ENCODE data around the gene FAIM2. TPM values are rescaled to one million over a fixed set of nuclear protein-coding genes. Genes with fewer than 3 reads are reported as not detected.
A peak's percentile ranks its signal among the peaks of the same experiment; 100 is the strongest.

FAIM2 gene
- total and polyA plus RNA-seq, 11 donors: 0.33 to 15.0 (median 5.0) TPM

- TF ChIP-seq, protein P1, sequence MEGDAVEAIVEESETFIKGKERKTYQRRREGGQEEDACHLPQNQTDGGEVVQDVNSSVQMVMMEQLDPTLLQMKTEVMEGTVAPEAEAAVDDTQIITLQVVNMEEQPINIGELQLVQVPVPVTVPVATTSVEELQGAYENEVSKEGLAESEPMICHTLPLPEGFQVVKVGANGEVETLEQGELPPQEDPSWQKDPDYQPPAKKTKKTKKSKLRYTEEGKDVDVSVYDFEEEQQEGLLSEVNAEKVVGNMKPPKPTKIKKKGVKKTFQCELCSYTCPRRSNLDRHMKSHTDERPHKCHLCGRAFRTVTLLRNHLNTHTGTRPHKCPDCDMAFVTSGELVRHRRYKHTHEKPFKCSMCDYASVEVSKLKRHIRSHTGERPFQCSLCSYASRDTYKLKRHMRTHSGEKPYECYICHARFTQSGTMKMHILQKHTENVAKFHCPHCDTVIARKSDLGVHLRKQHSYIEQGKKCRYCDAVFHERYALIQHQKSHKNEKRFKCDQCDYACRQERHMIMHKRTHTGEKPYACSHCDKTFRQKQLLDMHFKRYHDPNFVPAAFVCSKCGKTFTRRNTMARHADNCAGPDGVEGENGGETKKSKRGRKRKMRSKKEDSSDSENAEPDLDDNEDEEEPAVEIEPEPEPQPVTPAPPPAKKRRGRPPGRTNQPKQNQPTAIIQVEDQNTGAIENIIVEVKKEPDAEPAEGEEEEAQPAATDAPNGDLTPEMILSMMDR (IDR thresholded peaks at IDR 0.05): no peak
- TF ChIP-seq POLR2A (IDR thresholded peaks at IDR 0.05): no peak
- Histone ChIP-seq H3K4me3 (no peak overlapping the region), H3K9me3 (no peaks in the 10 kb centered on the region), H3K4me1 (no peaks in the 10 kb centered on the region), H3K27ac (no peak overlapping the region), H3K27me3 (peaks cover 0 to 14% (median 0%) of the 10 kb centered on the region in 9 donors), H3K36me3 (no peaks in the 10 kb centered on the region)
- DNase-seq (peak in 1 of 5 donors; percentile 5), ATAC-seq (no peak)
- 86 to 96% (median 89%) methylated on average over 8 to 10 of the region's 10 CpGs for WGBS, 4 donors
- intact Hi-C loops (cut with DNase I): no loop called here
These were observed 14.2 kb downstream of the FAIM2 start for GRCh38 chr12:49889361-49890095.

GRCh38 chr12:49888461-49889151, 15.1 kb downstream of the FAIM2 start:
- 95 to 97% (median 96%) methylated on average over 12 to 13 of the region's 13 CpGs for WGBS, 4 donors
- ATAC-seq: no peak
- Histone ChIP-seq H3K4me1 (no peaks in the 10 kb centered on the region), H3K4me3 (no peak overlapping the region), H3K9me3 (no peaks in the 10 kb centered on the region), H3K27ac (no peak overlapping the region), H3K36me3 (no peaks in the 10 kb centered on the region), H3K27me3 (peaks cover 0 to 18% (median 0%) of the 10 kb centered on the region in 9 donors)
- TF ChIP-seq, protein P1 (IDR thresholded peaks at IDR 0.05): no peak
- TF ChIP-seq POLR2A (IDR thresholded peaks at IDR 0.05): no peak
- intact Hi-C loops (cut with DNase I): no loop called here
- peak in 2 of 5 donors; percentile 5 to 43 for DNase-seq

DNA sequence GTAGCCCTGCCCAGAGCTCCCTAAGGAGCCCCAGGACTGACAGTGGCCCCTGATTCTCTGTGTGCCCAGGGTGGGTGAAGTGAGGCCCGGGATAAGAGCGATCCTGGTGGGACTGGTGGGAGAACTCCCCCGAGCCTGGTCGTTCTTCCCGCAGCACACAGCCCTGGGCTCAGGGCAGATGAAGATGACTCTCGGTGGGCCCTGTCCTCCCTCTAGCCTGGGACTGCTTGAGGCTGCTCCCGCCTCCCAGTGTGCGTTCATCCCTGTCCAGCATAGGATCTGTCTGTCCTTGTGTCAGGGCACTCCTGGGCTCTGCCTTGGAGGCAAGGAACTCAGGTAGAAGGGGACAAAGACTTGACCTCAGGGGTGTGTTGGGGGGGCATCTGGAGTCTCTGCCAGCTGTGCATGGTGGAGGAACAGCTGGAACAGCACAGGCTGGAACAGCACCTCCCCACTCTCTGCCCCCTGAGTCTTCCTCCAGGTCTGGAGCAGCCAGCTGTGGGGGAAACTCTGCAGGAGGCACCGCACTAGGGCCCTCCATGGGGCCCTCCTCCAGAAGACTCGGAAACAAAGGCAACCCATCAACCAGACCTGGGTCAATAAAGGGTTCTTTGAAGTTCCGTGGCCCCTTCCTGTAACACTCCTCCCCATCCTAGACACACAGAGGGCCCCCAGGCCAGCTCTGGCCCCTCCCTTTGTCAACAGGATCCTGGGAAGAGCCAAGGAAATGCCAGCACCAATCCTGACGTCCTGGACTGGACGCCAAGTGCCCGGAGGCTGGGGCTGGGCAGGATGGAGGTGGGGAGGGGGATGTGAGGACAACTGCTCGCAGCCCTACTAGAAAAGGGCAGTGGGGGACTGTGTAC, 15.9 kb downstream of the FAIM2 start:
- 81 to 83% (median 81%) methylated on average over 10 to 15 of the region's 15 CpGs for WGBS, 4 donors
- no peaks in the 10 kb centered on the region for H3K36me3 ChIP-seq
- H3K27me3 ChIP-seq: peaks cover 0 to 18% (median 0%) of the 10 kb centered on the region in 9 donors
- H3K9me3 ChIP-seq: no peaks in the 10 kb centered on the region
- no peak for ATAC-seq
- no peak overlapping the region for H3K27ac ChIP-seq
- no peak overlapping the region for H3K4me3 ChIP-seq
- TF ChIP-seq POLR2A (IDR thresholded peaks at IDR 0.05): no peak
- TF ChIP-seq, protein P1 (IDR thresholded peaks at IDR 0.05): no peak
- DNase-seq: peak in 2 of 5 donors; percentile 14 to 27
- intact Hi-C loops (cut with DNase I): no loop called here
- H3K4me1 ChIP-seq: no peaks in the 10 kb centered on the region

Data from heart left ventricle (tissue), 16 donors.